Measurements from ENCODE around the gene CHCHD3. TPM values are rescaled to one million over a fixed set of nuclear protein-coding genes. Genes with fewer than 3 reads are reported as not detected.

Gene CHCHD3
- total and polyA plus RNA-seq, 9 of the 15 experiments (the other 6 are each of a cell fraction or from before 2014, with no cell fraction given), result 66.2 to 279 (median 204) TPM

- Histone ChIP-seq H2AFZ (ENCODE audit: low read depth, low read length) (no peak overlapping the region), H3K79me2 (ENCODE audit: control insufficient read depth, insufficient read depth, low read length) (peaks cover 4% of the 10 kb centered on the region; the same call in 1 of the 3 replicates), H3K4me1 (replicated peaks in 1 of 2; ENCODE audit: control insufficient read depth in 2 of 2, insufficient read depth in 2 of 2, low read length in 2 of 2) (no peaks in the 10 kb centered on the region), H3K9ac (ENCODE audit: insufficient read depth in 1 of 2, low read depth in 2 of 2, low read length in 2 of 2) (no peak overlapping the region), H3K27ac (ENCODE audit: extremely low read depth, low read depth, low read length) (no peak overlapping the region), H3K4me2 (ENCODE audit: insufficient read depth, low read length) (no peak overlapping the region), H3K9me3 (replicated peaks; ENCODE audit: control insufficient read depth, insufficient read depth, low read depth, low read length) (no peaks in the 10 kb centered on the region), H3K9me1 (ENCODE audit: control insufficient read depth, insufficient read depth, low read length) (peaks cover 4% of the 10 kb centered on the region), H3K36me3 (ENCODE audit: control insufficient read depth, insufficient read depth, low read length) (peaks cover 7% of the 10 kb centered on the region; the same call in 2 of the 3 replicates), H3K4me3 (no peak overlapping the region), H3K27me3 (ENCODE audit: control insufficient read depth in 2 of 2, insufficient read depth in 2 of 2, low read length in 2 of 2) (no peaks in the 10 kb centered on the region), H4K20me1 (replicated peaks; ENCODE audit: control insufficient read depth, insufficient read depth, low read length) (peaks cover 6% of the 10 kb centered on the region; the same call in 1 of the 2 replicates)
- ATAC-seq (no peak), FAIRE-seq (no peak), DNase-seq (ENCODE audit: extremely low read depth in 1 of 4, low spot score in 3 of 4) (no peak)
- in situ Hi-C loops (cut with MboI), result no loop called here
- CTCF ChIA-PET (ENCODE audit: low intra/inter-chr PET ratio), result no interaction called here
- no TSS peak for BruUV-seq (replicated peaks)
- POLR2A ChIA-PET, result interaction anchor here (1.0 kb wide), 2 partner anchors 8 to 9 kb away, joined by 3 to 4 read pairs; no protein-coding TSS in a partner anchor
- intact Hi-C loops (cut with micrococcal nuclease), result loop anchor here (10.0 kb wide), 2 partner anchors 268 to 498 kb away; no protein-coding TSS in a partner anchor
- TF ChIP-seq, protein P1, sequence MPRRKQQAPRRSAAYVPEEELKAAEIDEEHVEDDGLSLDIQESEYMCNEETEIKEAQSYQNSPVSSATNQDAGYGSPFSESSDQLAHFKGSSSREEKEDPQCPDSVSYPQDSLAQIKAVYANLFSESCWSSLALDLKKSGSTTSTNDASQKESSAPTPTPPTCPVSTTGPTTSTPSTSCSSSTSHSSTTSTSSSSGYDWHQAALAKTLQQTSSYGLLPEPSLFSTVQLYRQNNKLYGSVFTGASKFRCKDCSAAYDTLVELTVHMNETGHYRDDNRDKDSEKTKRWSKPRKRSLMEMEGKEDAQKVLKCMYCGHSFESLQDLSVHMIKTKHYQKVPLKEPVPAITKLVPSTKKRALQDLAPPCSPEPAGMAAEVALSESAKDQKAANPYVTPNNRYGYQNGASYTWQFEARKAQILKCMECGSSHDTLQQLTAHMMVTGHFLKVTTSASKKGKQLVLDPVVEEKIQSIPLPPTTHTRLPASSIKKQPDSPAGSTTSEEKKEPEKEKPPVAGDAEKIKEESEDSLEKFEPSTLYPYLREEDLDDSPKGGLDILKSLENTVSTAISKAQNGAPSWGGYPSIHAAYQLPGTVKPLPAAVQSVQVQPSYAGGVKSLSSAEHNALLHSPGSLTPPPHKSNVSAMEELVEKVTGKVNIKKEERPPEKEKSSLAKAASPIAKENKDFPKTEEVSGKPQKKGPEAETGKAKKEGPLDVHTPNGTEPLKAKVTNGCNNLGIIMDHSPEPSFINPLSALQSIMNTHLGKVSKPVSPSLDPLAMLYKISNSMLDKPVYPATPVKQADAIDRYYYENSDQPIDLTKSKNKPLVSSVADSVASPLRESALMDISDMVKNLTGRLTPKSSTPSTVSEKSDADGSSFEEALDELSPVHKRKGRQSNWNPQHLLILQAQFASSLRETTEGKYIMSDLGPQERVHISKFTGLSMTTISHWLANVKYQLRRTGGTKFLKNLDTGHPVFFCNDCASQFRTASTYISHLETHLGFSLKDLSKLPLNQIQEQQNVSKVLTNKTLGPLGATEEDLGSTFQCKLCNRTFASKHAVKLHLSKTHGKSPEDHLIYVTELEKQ (CRISPR knock-in tag; IDR thresholded peaks at IDR 0.05), result no peak
- TF ChIP-seq RBBP5 (IDR thresholded peaks at IDR 0.05; ENCODE audit: borderline replicate concordance, insufficient read depth, low read length, poor library complexity, severe bottlenecking), result no peak
Observed at GRCh38 chr7:132937286-132937685, 144.6 kb downstream of the CHCHD3 start.

Measured in K562 (cell line).